LNCAP (cell line): ENCODE results near the gene ITM2C.
A peak's percentile ranks its signal among the peaks of the same experiment; 100 is the strongest.

Source experiments
- CTCF ChIP-seq: fragments of 450-650 bp; IDR thresholded peaks from 2 replicates; pipeline ENCODE4 v1.5.1; 2017; ENCODE audit warnings: mild to moderate bottlenecking

Gene ITM2C

GRCh38 chr2:230824406-230824978 is 40.2 kb upstream of the ITM2C start:
- TF ChIP-seq CTCF: peak; percentile 55

- no peak for TF ChIP-seq CTCF
Observed at GRCh38 chr2:230825354-230825753, 39.4 kb upstream of the ITM2C start.

- no peak for TF ChIP-seq CTCF
Observed at GRCh38 chr2:230827774-230828271, 36.9 kb upstream of the ITM2C start.

GRCh38 chr2:230828272-230828961 is 36.3 kb upstream of the ITM2C start:
- TF ChIP-seq CTCF: no peak

- no peak for TF ChIP-seq CTCF
Observed at GRCh38 chr2:230829293-230829692, 35.4 kb upstream of the ITM2C start.

GRCh38 chr2:230829959-230830358 is 34.8 kb upstream of the ITM2C start:
- no peak for TF ChIP-seq CTCF

GRCh38 chr2:230830428-230830827 is 34.3 kb upstream of the ITM2C start:
- no peak for TF ChIP-seq CTCF
